Activated CD8-positive, alpha-beta memory T cell treated with anti-CD3 and anti-CD28 coated beads, Interleukin-2, amount 10 ng/mL, durations not matched to agents 7 days and 5 days (primary cell): Measurements from ENCODE around the gene CELSR1. TPM values are rescaled to one million over a fixed set of nuclear protein-coding genes. Genes with fewer than 3 reads are reported as not detected.
"Not testable (repeated sequence)": the region's sequence is repeated elsewhere in the genome, so short reads cannot be mapped to it uniquely, and the experiment has no call there.

ENCODE experiments used
- ATAC-seq: fragments of 150-1000 bp; cut with Tn5 transposase; one replicate; pipeline ENCODE4 v1.10.0; 2021; ENCODE audit warnings: moderate library complexity
- CTCF ChIA-PET: fragments of 350-600 bp; sonication (Branson Sonifier 250); formaldehyde crosslinking; loops from one replicate; lab custom pipeline; 2021; ENCODE audit warnings: antibody characterized with exemption; lab: Charles Lee
- DNase-seq: peaks from one replicate; pipeline ENCODE4 v3.0.0-alpha.2; 2020
- H3K27ac Mint-ChIP-seq: one replicate; pipeline ENCODE4 v1.8.0; 2021; ENCODE audit warnings: mild to moderate bottlenecking, mixed read lengths
- H3K27me3 Mint-ChIP-seq: one replicate; pipeline ENCODE4 v1.8.0; 2021; ENCODE audit warnings: mixed read lengths
- H3K36me3 Mint-ChIP-seq: one replicate; pipeline ENCODE4 v1.8.0; 2021; ENCODE audit warnings: mild to moderate bottlenecking, mixed read lengths
- H3K4me1 Mint-ChIP-seq: one replicate; pipeline ENCODE4 v1.8.0; 2021; ENCODE audit warnings: mixed read lengths
- H3K4me3 Mint-ChIP-seq: one replicate; pipeline ENCODE4 v1.8.0; 2021; ENCODE audit warnings: mild to moderate bottlenecking, moderate library complexity, mixed read lengths
- H3K9me3 Mint-ChIP-seq: one replicate; pipeline ENCODE4 v1.8.0; 2022; ENCODE audit warnings: low read depth, mixed read lengths
- total RNA-seq, 2 experiments: library from RNA; stranded (reverse); gene quantifications; one replicate each; pipeline ENCODE4 v1.2.3, GENCODE V29; 2021

CELSR1 gene
- total RNA-seq, 2 experiments from 2014 or later, result 0.06 to 0.12 TPM

- Mint-ChIP-seq H3K36me3 (no peaks in the 10 kb centered on the region), H3K27me3 (peaks cover 7% of the 10 kb centered on the region), H3K27ac (no peak overlapping the region), H3K4me1 (peaks cover 7% of the 10 kb centered on the region), H3K9me3 (no peaks in the 10 kb centered on the region), H3K4me3 (no peak overlapping the region)
- DNase-seq, result no peak
- ATAC-seq, result no peak
- CTCF ChIA-PET, result no interaction called here
Measured at GRCh38 chr22:46401370-46401769, 136.1 kb downstream of the CELSR1 start.

DNA sequence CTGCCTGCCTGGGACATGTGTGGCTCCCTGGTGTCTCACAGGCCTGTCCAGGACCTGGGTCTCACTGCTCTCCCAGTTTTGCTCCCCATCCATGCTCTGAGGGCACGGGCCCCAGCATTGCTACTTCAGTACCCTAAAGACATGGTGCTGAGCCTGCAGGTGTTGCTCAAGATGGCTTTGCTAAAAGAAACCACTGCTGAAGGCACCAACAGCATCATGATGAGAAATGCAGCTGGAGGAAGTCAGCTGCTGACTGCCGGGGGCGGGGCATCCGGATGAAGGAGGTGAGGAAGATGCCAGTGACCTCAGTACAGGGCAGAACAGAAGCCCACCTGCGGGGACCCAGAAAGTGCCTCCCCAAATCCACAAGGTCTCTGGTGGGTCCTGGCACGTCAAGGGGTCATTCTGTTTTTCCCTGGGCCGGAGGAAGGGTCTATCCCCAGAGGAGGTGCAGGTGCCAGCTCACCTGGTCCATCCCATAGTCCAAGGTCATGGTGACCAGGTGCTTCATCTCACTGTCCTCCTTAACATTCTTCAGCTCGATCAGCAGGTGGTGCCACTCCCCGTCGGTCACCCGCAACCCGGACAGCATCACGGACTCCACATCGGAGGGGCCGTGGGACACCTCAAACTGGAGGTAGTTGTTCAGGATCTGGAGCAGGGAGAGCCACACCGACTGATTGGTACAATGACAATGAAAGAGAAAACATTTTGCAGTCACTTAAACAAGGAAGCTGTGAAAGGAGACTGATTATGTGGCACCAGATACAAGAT is 138.0 kb downstream of the CELSR1 start:
- CTCF ChIA-PET, result no interaction called here
- no peak overlapping the region for H3K27ac Mint-ChIP-seq

DNA sequence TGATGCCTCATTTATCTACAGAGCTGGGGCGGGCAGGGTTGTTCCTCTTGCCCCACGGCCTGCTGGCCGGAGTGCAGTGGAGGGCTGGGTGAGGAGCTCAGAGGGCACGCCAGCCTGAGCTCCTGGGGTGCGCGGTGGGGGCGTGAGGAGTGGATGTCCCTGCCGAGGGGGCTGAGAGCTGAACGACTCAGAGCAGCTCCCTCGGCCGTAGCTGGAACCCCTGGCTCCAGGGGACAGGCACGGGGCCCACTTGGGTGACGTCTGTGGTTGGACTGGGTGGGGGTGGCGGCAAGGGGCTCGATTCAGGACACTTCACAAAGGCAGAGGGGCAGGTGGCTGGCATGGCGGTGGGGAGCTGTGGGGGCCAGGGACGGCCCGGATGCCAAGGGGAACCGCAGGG is 139.5 kb downstream of the CELSR1 start:
- Mint-ChIP-seq H3K4me3 (no peak overlapping the region), H3K4me1 (peaks cover 1% of the 10 kb centered on the region), H3K27ac (no peak overlapping the region), H3K27me3 (peaks cover 6% of the 10 kb centered on the region), H3K36me3 (no peaks in the 10 kb centered on the region), H3K9me3 (no peaks in the 10 kb centered on the region)
- CTCF ChIA-PET, result no interaction called here
- DNase-seq (no peak), ATAC-seq (no peak)

More for the DNA sequence above, 138.0 kb downstream of the CELSR1 start:
- DNase-seq (no peak), ATAC-seq (no peak)
- Mint-ChIP-seq H3K9me3 (no peaks in the 10 kb centered on the region), H3K36me3 (no peaks in the 10 kb centered on the region), H3K4me1 (peaks cover 7% of the 10 kb centered on the region), H3K27me3 (peaks cover 7% of the 10 kb centered on the region), H3K4me3 (no peak overlapping the region)

GRCh38 chr22:46397514-46397913 is 139.9 kb downstream of the CELSR1 start:
- Mint-ChIP-seq H3K36me3 (no peaks in the 10 kb centered on the region), H3K27me3 (peaks cover 2% of the 10 kb centered on the region), H3K4me1 (no peaks in the 10 kb centered on the region), H3K9me3 (no peaks in the 10 kb centered on the region), H3K4me3 (no peak overlapping the region), H3K27ac (no peak overlapping the region)
- DNase-seq (no peak), ATAC-seq (no peak)
- CTCF ChIA-PET, result no interaction called here

GRCh38 chr22:46397049-46397448 is 140.4 kb downstream of the CELSR1 start:
- H3K36me3 Mint-ChIP-seq, H3K27ac Mint-ChIP-seq, DNase-seq, H3K4me3 Mint-ChIP-seq, ATAC-seq, H3K9me3 Mint-ChIP-seq, H3K4me1 Mint-ChIP-seq, H3K27me3 Mint-ChIP-seq: not testable (repeated sequence)
- CTCF ChIA-PET, result interaction anchor here (0.7 kb wide), 1 partner anchor 42 kb away, joined by 4 read pairs; no protein-coding TSS in a partner anchor

DNA sequence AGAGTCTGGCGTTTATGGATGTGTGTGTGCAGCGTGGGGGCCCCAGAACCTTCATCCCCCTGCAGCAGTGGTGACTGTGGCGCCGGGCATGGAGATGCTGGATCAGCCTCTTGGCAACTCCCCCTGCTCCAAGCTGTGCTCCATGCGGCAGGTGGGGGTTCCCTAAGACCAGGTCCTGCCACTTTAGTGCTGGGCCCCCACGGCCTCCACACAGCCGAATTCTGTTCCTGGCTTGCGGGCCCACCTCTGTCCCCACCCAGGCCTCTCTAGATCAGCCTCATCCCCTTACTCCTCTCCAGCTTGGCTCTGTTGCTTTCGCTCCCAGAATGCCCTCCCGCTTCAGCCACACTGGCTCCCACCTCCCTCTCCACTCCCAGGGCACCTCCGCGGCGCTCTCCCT is 142.3 kb downstream of the CELSR1 start:
- no peaks in the 10 kb centered on the region for H3K27me3 Mint-ChIP-seq
- no peaks in the 10 kb centered on the region for H3K9me3 Mint-ChIP-seq
- CTCF ChIA-PET, result no interaction called here
- H3K4me3 Mint-ChIP-seq, result no peak overlapping the region
- ATAC-seq (no peak), DNase-seq (no peak)
- H3K27ac Mint-ChIP-seq, result no peak overlapping the region
- no peaks in the 10 kb centered on the region for H3K4me1 Mint-ChIP-seq
- no peaks in the 10 kb centered on the region for H3K36me3 Mint-ChIP-seq

- Mint-ChIP-seq H3K4me3 (no peak overlapping the region), H3K27ac (no peak overlapping the region), H3K27me3 (no peaks in the 10 kb centered on the region), H3K4me1 (no peaks in the 10 kb centered on the region), H3K36me3 (no peaks in the 10 kb centered on the region), H3K9me3 (no peaks in the 10 kb centered on the region)
- CTCF ChIA-PET, result no interaction called here
- no peak for DNase-seq
- no peak for ATAC-seq
Measured at GRCh38 chr22:46394622-46395021, 142.8 kb downstream of the CELSR1 start.

- Mint-ChIP-seq H3K36me3 (no peaks in the 10 kb centered on the region), H3K4me1 (no peaks in the 10 kb centered on the region), H3K4me3 (no peak overlapping the region), H3K9me3 (no peaks in the 10 kb centered on the region), H3K27ac (no peak overlapping the region), H3K27me3 (no peaks in the 10 kb centered on the region)
- CTCF ChIA-PET, result no interaction called here
- ATAC-seq (peak; percentile 23), DNase-seq (no peak)
Measured at GRCh38 chr22:46393873-46394272, 143.5 kb downstream of the CELSR1 start.

- no peak overlapping the region for H3K27ac Mint-ChIP-seq
- CTCF ChIA-PET, result interaction anchor here (1.6 kb wide), 1 partner anchor 25 kb away, joined by 11 read pairs; no protein-coding TSS in a partner anchor
Measured at GRCh38 chr22:46392137-46392844, 145.1 kb downstream of the CELSR1 start.

DNA sequence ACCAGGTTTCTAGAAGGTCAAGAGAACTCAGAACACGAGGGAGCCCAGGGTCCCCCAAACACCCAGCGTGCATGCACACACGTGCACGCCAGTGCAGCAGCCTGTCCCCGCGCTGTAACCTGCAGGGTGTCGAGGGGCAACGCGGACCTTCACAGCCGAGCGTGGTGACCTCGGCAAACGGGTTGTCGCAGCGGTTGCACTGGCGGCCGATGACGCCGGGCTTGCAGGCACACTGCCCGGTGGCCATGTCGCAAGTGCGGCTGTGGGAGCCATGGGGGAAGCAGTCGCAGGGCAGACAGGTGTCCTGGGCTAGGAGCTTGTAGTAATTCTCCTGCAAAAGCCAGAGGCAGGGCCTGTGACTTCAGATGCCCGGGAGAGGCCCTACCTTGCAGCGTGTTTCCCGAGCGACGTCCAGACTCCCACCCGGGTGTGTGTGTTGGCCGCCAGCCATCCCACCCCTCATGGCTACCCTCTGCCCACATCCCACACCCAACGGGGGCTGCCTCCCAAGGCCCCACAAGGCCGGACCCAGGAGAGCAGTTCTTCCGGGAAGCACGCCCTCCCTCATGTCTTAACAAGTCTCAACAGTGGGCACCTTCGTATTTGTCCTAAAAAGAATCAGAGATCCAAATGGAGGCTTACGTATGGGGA is 145.8 kb downstream of the CELSR1 start:
- DNase-seq, result no peak
- Mint-ChIP-seq H3K27ac (no peak overlapping the region), H3K27me3 (no peaks in the 10 kb centered on the region), H3K4me3 (no peak overlapping the region), H3K36me3 (no peaks in the 10 kb centered on the region), H3K4me1 (no peaks in the 10 kb centered on the region), H3K9me3 (no peaks in the 10 kb centered on the region)
- CTCF ChIA-PET, result no interaction called here
- ATAC-seq, result no peak

More at GRCh38 chr22:46392137-46392844, 145.1 kb downstream of the CELSR1 start:
- H3K4me1 Mint-ChIP-seq, result no peaks in the 10 kb centered on the region
- no peak for DNase-seq
- no peak for ATAC-seq
- no peaks in the 10 kb centered on the region for H3K9me3 Mint-ChIP-seq
- H3K4me3 Mint-ChIP-seq, result no peak overlapping the region
- no peaks in the 10 kb centered on the region for H3K27me3 Mint-ChIP-seq
- H3K36me3 Mint-ChIP-seq, result no peaks in the 10 kb centered on the region

GRCh38 chr22:46390652-46391301 is 146.6 kb downstream of the CELSR1 start:
- no peaks in the 10 kb centered on the region for H3K4me1 Mint-ChIP-seq
- H3K27ac Mint-ChIP-seq, result no peak overlapping the region
- H3K27me3 Mint-ChIP-seq, result no peaks in the 10 kb centered on the region
- no peaks in the 10 kb centered on the region for H3K9me3 Mint-ChIP-seq
- CTCF ChIA-PET, result no interaction called here
- ATAC-seq (no peak), DNase-seq (no peak)
- H3K4me3 Mint-ChIP-seq, result no peak overlapping the region
- H3K36me3 Mint-ChIP-seq, result no peaks in the 10 kb centered on the region

- Mint-ChIP-seq H3K27ac (no peak overlapping the region), H3K4me1 (no peaks in the 10 kb centered on the region), H3K9me3 (no peaks in the 10 kb centered on the region), H3K36me3 (no peaks in the 10 kb centered on the region), H3K27me3 (no peaks in the 10 kb centered on the region), H3K4me3 (no peak overlapping the region)
- DNase-seq (no peak), ATAC-seq (no peak)
- CTCF ChIA-PET, result no interaction called here
Measured at GRCh38 chr22:46390105-46390651, 147.2 kb downstream of the CELSR1 start.

GRCh38 chr22:46389081-46389480 is 148.3 kb downstream of the CELSR1 start:
- no peaks in the 10 kb centered on the region for H3K36me3 Mint-ChIP-seq
- no peaks in the 10 kb centered on the region for H3K4me1 Mint-ChIP-seq
- CTCF ChIA-PET, result no interaction called here
- DNase-seq (no peak), ATAC-seq (no peak)
- H3K27ac Mint-ChIP-seq, result no peak overlapping the region
- H3K4me3 Mint-ChIP-seq, result no peak overlapping the region
- no peaks in the 10 kb centered on the region for H3K27me3 Mint-ChIP-seq
- no peaks in the 10 kb centered on the region for H3K9me3 Mint-ChIP-seq
